K562 (cell line): ENCODE data around the gene ING4. TPM values are rescaled to one million over a fixed set of nuclear protein-coding genes. Genes with fewer than 3 reads are reported as not detected.

Source experiments
- CCNT2 ChIP-seq: IDR thresholded peaks from 2 replicates; pipeline ENCODE4 v1.6.1; 2011; ENCODE audit warnings: borderline replicate concordance, low read depth, mild to moderate bottlenecking, moderate library complexity, mixed read lengths, low read length; ENCODE audit not compliant: insufficient read length; ENCODE audit errors: extremely low read depth
- GATAD2B ChIP-seq: fragments of 450-650 bp; IDR thresholded peaks from 2 replicates; pipeline ENCODE4 v1.6.1; 2017; ENCODE audit warnings: mild to moderate bottlenecking, borderline replicate concordance
- HOXB6 ChIP-seq: fragments of 250-450 bp; sonication (Bioruptor Pico); IDR thresholded peaks from 2 replicates; pipeline ENCODE4 v1.5.1; 2022; ENCODE audit warnings: mild to moderate bottlenecking, borderline replicate concordance
- JUN ChIP-seq, 2 experiments: sonication (generic) in 1 of 2; formaldehyde crosslinking in 1 of 2; IDR thresholded peaks; 2 replicates each; pipeline versions ENCODE4 v1.6.1 to v1.8.0; 2012 to 2022; ENCODE audit warnings: borderline replicate concordance in 2 of 2, mild to moderate bottlenecking in 2 of 2, improper control_type of control experiment in 1 of 2, low read depth in 1 of 2, low read length in 1 of 2, missing genetic modification reagents in 1 of 2
- NKRF ChIP-seq: fragments of 450-650 bp; IDR thresholded peaks from 2 replicates; pipeline ENCODE4 v1.6.1; 2016; ENCODE audit warnings: borderline replicate concordance
- RB1 ChIP-seq: fragments of 450-650 bp; IDR thresholded peaks from 2 replicates; pipeline ENCODE4 v1.6.1; 2017; ENCODE audit warnings: low read depth, mild to moderate bottlenecking
- RBM17 ChIP-seq: fragments of 200-400 bp; formaldehyde crosslinking; IDR thresholded peaks from 2 replicates; pipeline ENCODE4 v1.6.1; 2017; ENCODE audit warnings: low read depth, mild to moderate bottlenecking, low read length, borderline replicate concordance
- RREB1 ChIP-seq: fragments of 250-450 bp; sonication (Bioruptor Pico); IDR thresholded peaks from 2 replicates; pipeline ENCODE4 v1.4.0; 2020
- SIN3B ChIP-seq: fragments of 450-650 bp; IDR thresholded peaks from 2 replicates; pipeline ENCODE4 v1.6.1; 2017; ENCODE audit warnings: low read depth, mild to moderate bottlenecking, moderate library complexity
- ZNF184 ChIP-seq: sonication (generic); formaldehyde crosslinking; IDR thresholded peaks from 2 replicates; pipeline ENCODE4 v1.5.0; 2020; ENCODE audit warnings: missing genetic modification reagents
- ZNF253 ChIP-seq: fragments of 250-450 bp; sonication (Bioruptor Pico); conservative IDR thresholded peaks from 2 replicates; pipeline ENCODE4 v1.6.1; 2021; ENCODE audit warnings: mild to moderate bottlenecking
- ZNF274 ChIP-seq: IDR thresholded peaks from 2 replicates; pipeline ENCODE4 v1.6.1; 2011; ENCODE audit warnings: low read depth, mild to moderate bottlenecking, low read length, moderate library complexity, borderline replicate concordance
- ZNF280A ChIP-seq: fragments of 450-650 bp; IDR thresholded peaks from 2 replicates; pipeline ENCODE4 v1.6.1; 2018; ENCODE audit warnings: mild to moderate bottlenecking, low read depth; ENCODE audit not compliant: partially characterized antibody
- ZNF830 ChIP-seq: fragments of 250-450 bp; sonication (Bioruptor Pico); IDR thresholded peaks from 2 replicates; pipeline ENCODE4 v1.5.0; 2021; ENCODE audit warnings: mild to moderate bottlenecking
- polyA plus RNA-seq, 8 experiments: library from polyadenylated mRNA; depleted of rRNA in 4 of 8; stranded (reverse) in 5 of 8; unstranded in 3 of 8; fragments of >200 nt; fragmentation: Nextera tagmentation in 2 of 8; fragmentation: Illumina TruSeq in 1 of 8; extraction: Ambion mirVana in 2 of 8; extraction: Trizol in 1 of 8; gene quantifications; 2 replicates each; pipeline versions ENCODE4 v1.2.1 to v1.2.3, GENCODE V29; 2011 to 2014; ENCODE audit warnings: inconsistent platforms in 1 of 8, missing spikeins in 1 of 8
- total RNA-seq, 7 experiments: library from RNA; depleted of rRNA in 6 of 7; stranded (reverse); fragments of >200 nt in 6 of 7; fragmentation: Illumina TruSeq in 2 of 7; extraction: Trizol in 2 of 7; gene quantifications; 2 replicates each; pipeline versions ENCODE4 v1.2.1 to v1.2.3, GENCODE V29; 2011 to 2021; ENCODE audit warnings: low replicate concordance in 1 of 7

ING4 gene
- total and polyA plus RNA-seq, 9 of the 15 experiments (the other 6 are each of a cell fraction or from before 2014, with no cell fraction given) = 6.6 to 30.2 (median 15.7) TPM

GRCh38 chr12:6613776-6614512 lies 49.0 kb downstream of the ING4 start (continued):
- no peak for TF ChIP-seq NKRF
- TF ChIP-seq ZNF830 (CRISPR knock-in tag) = no peak
- TF ChIP-seq GATAD2B = no peak
- no peak for TF ChIP-seq JUN (IDR thresholded peaks at IDR 0.05; ENCODE audit: borderline replicate concordance, low read depth, low read length)
- TF ChIP-seq JUN (CRISPR knock-in tag; IDR thresholded peaks at IDR 0.05; ENCODE audit: borderline replicate concordance) = no peak
- TF ChIP-seq ZNF280A = no peak
- no peak for TF ChIP-seq ZNF184 (CRISPR knock-in tag)
- TF ChIP-seq CCNT2 = no peak
- no peak for TF ChIP-seq SIN3B
- no peak for TF ChIP-seq HOXB6
- TF ChIP-seq RB1 = no peak; the same call in 1 of the 2 replicates
- TF ChIP-seq RREB1 (CRISPR knock-in tag) = no peak
- TF ChIP-seq ZNF253 (CRISPR knock-in tag) = no peak
- TF ChIP-seq RBM17 = no peak
- TF ChIP-seq ZNF274 = no peak
